HEK293 (cell line): Measurements from ENCODE around the gene SLC35E1.

ENCODE experiments used
- CTCF ChIA-PET: fragments of 350-600 bp; formaldehyde crosslinking; extraction: SDS; loops from one replicate; lab custom pipeline; 2021; ENCODE audit warnings: antibody characterized with exemption; lab: Yijun Ruan, JAX
- POLR2A ChIA-PET: fragments of 300-600 bp; formaldehyde crosslinking; extraction: SDS; loops from one replicate; lab custom pipeline; 2020; ENCODE audit warnings: antibody characterized with exemption, inconsistent platforms; lab: Yijun Ruan, JAX
- H3K27ac ChIP-seq: fragments of 200-500 bp; sonication (Bioruptor generic); 2 replicates; pipeline ENCODE4 v1.5.1; 2014; ENCODE audit warnings: low read depth, low read length, control low read depth, inconsistent platforms; ENCODE audit errors: extremely low read depth
- H3K36me3 ChIP-seq, 2 experiments: fragments of 200-500 bp in 1 of 2; sonication (Bioruptor generic) in 1 of 2; 1 replicate in 1 of 2; 2 replicates in 1 of 2; pipeline ENCODE4 v1.5.1; 2014 to 2017; ENCODE audit warnings: inconsistent platforms in 2 of 2, low read length in 2 of 2; ENCODE audit not compliant: control insufficient read depth in 2 of 2, insufficient read depth in 1 of 2
- H3K4me1 ChIP-seq: fragments of 200-500 bp; sonication (Bioruptor generic); 2 replicates; pipeline ENCODE4 v1.5.1; 2014; ENCODE audit warnings: mild to moderate bottlenecking, low read length, inconsistent platforms; ENCODE audit not compliant: control insufficient read depth, insufficient read depth
- H3K4me3 ChIP-seq: 2 replicates; pipeline ENCODE4 v1.5.1; 2011; ENCODE audit warnings: low read depth, mild to moderate bottlenecking, control low read depth, low read length, moderate library complexity
- H3K9me3 ChIP-seq: fragments of 200-500 bp; sonication (Bioruptor generic); 2 replicates; pipeline ENCODE4 v1.5.1; 2014; ENCODE audit warnings: low read depth, low read length, inconsistent platforms; ENCODE audit not compliant: control insufficient read depth, insufficient read depth
- BCL11B ChIP-seq: fragments of 450-650 bp; formaldehyde crosslinking; IDR thresholded peaks from 2 replicates; pipeline ENCODE4 v1.5.1; 2016; ENCODE audit warnings: low read depth, missing biosample characterization, missing genetic modification characterization
- FEZF1 ChIP-seq: fragments of 450-650 bp; formaldehyde crosslinking; IDR thresholded peaks from 2 replicates; pipeline ENCODE4 v1.5.1; 2016; ENCODE audit warnings: missing biosample characterization, missing genetic modification characterization
- IKZF3 ChIP-seq: fragments of 450-650 bp; IDR thresholded peaks from 2 replicates; pipeline ENCODE4 v1.5.0; 2018; ENCODE audit warnings: missing biosample characterization, mild to moderate bottlenecking, missing genetic modification characterization, moderate library complexity
- KLF10 ChIP-seq: fragments of 450-650 bp; IDR thresholded peaks from 2 replicates; pipeline ENCODE4 v1.5.1; 2018; ENCODE audit warnings: missing biosample characterization, mild to moderate bottlenecking, missing genetic modification characterization
- KLF9 ChIP-seq: fragments of 450-650 bp; formaldehyde crosslinking; IDR thresholded peaks from 2 replicates; pipeline ENCODE4 v1.5.1; 2016; ENCODE audit warnings: missing biosample characterization, missing genetic modification characterization, low read depth
- ZBTB7A ChIP-seq: fragments of 450-650 bp; formaldehyde crosslinking; IDR thresholded peaks from 2 replicates; pipeline ENCODE4 v1.5.1; 2016; ENCODE audit warnings: low read depth, missing biosample characterization, missing genetic modification characterization
- ZNF175 ChIP-seq: fragments of 450-650 bp; formaldehyde crosslinking; IDR thresholded peaks from 2 replicates; pipeline ENCODE4 v1.5.1; 2016; ENCODE audit warnings: missing biosample characterization, missing genetic modification characterization
- ZNF184 ChIP-seq: fragments of 450-650 bp; IDR thresholded peaks from 2 replicates; pipeline ENCODE4 v1.5.1; 2018; ENCODE audit warnings: missing biosample characterization, mild to moderate bottlenecking, missing genetic modification characterization
- ZNF211 ChIP-seq: fragments of 450-650 bp; formaldehyde crosslinking; IDR thresholded peaks from 2 replicates; pipeline ENCODE4 v1.5.1; 2016; ENCODE audit warnings: low read depth, missing biosample characterization, missing genetic modification characterization
- ZNF366 ChIP-seq: fragments of 450-650 bp; formaldehyde crosslinking; conservative IDR thresholded peaks from 2 replicates; pipeline ENCODE4 v1.5.1; 2016; ENCODE audit warnings: missing biosample characterization, missing genetic modification characterization
- ZNF37A ChIP-seq: fragments of 450-650 bp; IDR thresholded peaks from 2 replicates; pipeline ENCODE4 v1.5.1; 2018; ENCODE audit warnings: missing biosample characterization, missing genetic modification characterization
- ZNF433 ChIP-seq: fragments of 450-650 bp; formaldehyde crosslinking; IDR thresholded peaks from 2 replicates; pipeline ENCODE4 v1.5.1; 2016; ENCODE audit warnings: missing biosample characterization, missing genetic modification characterization, low read depth
- ZNF529 ChIP-seq: fragments of 450-650 bp; formaldehyde crosslinking; IDR thresholded peaks from 2 replicates; pipeline ENCODE4 v1.5.1; 2017; ENCODE audit warnings: missing genetic modification characterization, missing biosample characterization; ENCODE audit not compliant: insufficient replicate concordance
- ZNF558 ChIP-seq: fragments of 450-650 bp; formaldehyde crosslinking; IDR thresholded peaks from 2 replicates; pipeline ENCODE4 v1.5.1; 2016; ENCODE audit warnings: missing biosample characterization, missing genetic modification characterization
- ZNF600 ChIP-seq: fragments of 450-650 bp; formaldehyde crosslinking; IDR thresholded peaks from 2 replicates; pipeline ENCODE4 v1.5.1; 2016; ENCODE audit warnings: missing biosample characterization, missing genetic modification characterization
- ZNF623 ChIP-seq: fragments of 450-650 bp; formaldehyde crosslinking; IDR thresholded peaks from 2 replicates; pipeline ENCODE4 v1.5.1; 2016; ENCODE audit warnings: missing biosample characterization, missing genetic modification characterization
- ZNF664 ChIP-seq: fragments of 450-650 bp; formaldehyde crosslinking; IDR thresholded peaks from 2 replicates; pipeline ENCODE4 v1.5.1; 2016; ENCODE audit warnings: missing biosample characterization, missing genetic modification characterization
- ZNF701 ChIP-seq: fragments of 450-650 bp; formaldehyde crosslinking; IDR thresholded peaks from 2 replicates; pipeline ENCODE4 v1.5.1; 2016; ENCODE audit warnings: missing biosample characterization, missing genetic modification characterization
- ZNF707 ChIP-seq: fragments of 450-650 bp; formaldehyde crosslinking; IDR thresholded peaks from 2 replicates; pipeline ENCODE4 v1.5.1; 2016; ENCODE audit warnings: missing biosample characterization, missing genetic modification characterization
- ZNF837 ChIP-seq: fragments of 450-650 bp; formaldehyde crosslinking; IDR thresholded peaks from 2 replicates; pipeline ENCODE4 v1.5.1; 2016; ENCODE audit warnings: missing biosample characterization, missing genetic modification characterization
- ZSCAN30 ChIP-seq: fragments of 450-650 bp; IDR thresholded peaks from 2 replicates; pipeline ENCODE4 v1.5.1; 2018; ENCODE audit warnings: missing biosample characterization, mild to moderate bottlenecking, missing genetic modification characterization, moderate library complexity
- TF ChIP-seq, protein P1 (sequence below): fragments of 450-650 bp; formaldehyde crosslinking; IDR thresholded peaks from 2 replicates; pipeline ENCODE4; 2016; ENCODE audit warnings: missing biosample characterization, missing genetic modification characterization
- TF ChIP-seq, protein P2 (sequence below): fragments of 450-650 bp; formaldehyde crosslinking; IDR thresholded peaks from 2 replicates; pipeline ENCODE4 v1.5.1; 2016; ENCODE audit warnings: missing biosample characterization, missing genetic modification characterization, low read depth
- TF ChIP-seq, protein P3 (sequence below): fragments of 450-650 bp; formaldehyde crosslinking; IDR thresholded peaks from 2 replicates; pipeline ENCODE4 v1.5.1; 2016; ENCODE audit warnings: missing biosample characterization, missing genetic modification characterization
- TF ChIP-seq, protein P4 (sequence below): fragments of 450-650 bp; formaldehyde crosslinking; IDR thresholded peaks from 2 replicates; pipeline ENCODE4 v1.5.1; 2016; ENCODE audit warnings: missing biosample characterization, missing genetic modification characterization
- TF ChIP-seq, protein P5 (sequence below): fragments of 450-650 bp; formaldehyde crosslinking; IDR thresholded peaks from 2 replicates; pipeline ENCODE4 v1.5.1; 2016; ENCODE audit warnings: missing biosample characterization, missing genetic modification characterization, borderline replicate concordance

The SLC35E1 gene

DNA sequence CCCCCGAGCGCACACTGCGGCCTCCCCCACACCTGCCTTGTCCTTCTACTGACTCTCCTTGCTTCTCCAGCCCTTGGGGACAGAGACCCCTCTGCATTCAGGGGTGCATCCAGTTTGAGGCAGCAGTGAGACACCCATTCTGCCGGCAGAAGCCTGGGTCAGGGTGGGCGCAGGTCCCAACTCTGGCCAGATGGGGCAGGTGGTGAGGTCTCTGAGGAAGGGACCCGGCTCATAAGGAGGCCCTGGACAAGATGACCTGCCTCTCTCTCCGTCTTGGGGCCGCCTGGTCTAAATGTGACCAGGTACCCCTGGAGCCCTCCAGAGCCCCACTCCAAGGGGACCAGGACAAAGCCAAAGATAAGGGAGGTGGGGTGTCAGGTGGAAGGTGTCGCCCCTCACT is 36.1 kb downstream of the SLC35E1 start:
- Histone ChIP-seq H3K4me3 (no peak overlapping the region), H3K9me3 (no peaks in the 10 kb centered on the region), H3K4me1 (no peaks in the 10 kb centered on the region; the same call in 1 of the 2 replicates), H3K27ac (no peak overlapping the region), H3K36me3 (peaks cover 49 to 99% of the 10 kb centered on the region in 2 experiments; a peak in 2 of 3 replicates)
- ChIA-PET CTCF (no interaction called here), POLR2A (interaction anchor here (0.5 kb wide), 1 partner anchor 35 kb away, joined by 3 read pairs; no protein-coding TSS in a partner anchor)
- TF ChIP-seq ZNF433 (tag by site-specific recombination) (no peak), ZNF529 (no peak), FEZF1 (no peak), ZNF664 (no peak), KLF10 (no peak), ZNF701 (no peak), ZNF707 (no peak), ZNF184 (tag by site-specific recombination) (no peak), ZNF211 (tag by site-specific recombination) (no peak), KLF9 (no peak), ZNF623 (tag by site-specific recombination) (no peak), BCL11B (no peak)
- TF ChIP-seq, protein P1, sequence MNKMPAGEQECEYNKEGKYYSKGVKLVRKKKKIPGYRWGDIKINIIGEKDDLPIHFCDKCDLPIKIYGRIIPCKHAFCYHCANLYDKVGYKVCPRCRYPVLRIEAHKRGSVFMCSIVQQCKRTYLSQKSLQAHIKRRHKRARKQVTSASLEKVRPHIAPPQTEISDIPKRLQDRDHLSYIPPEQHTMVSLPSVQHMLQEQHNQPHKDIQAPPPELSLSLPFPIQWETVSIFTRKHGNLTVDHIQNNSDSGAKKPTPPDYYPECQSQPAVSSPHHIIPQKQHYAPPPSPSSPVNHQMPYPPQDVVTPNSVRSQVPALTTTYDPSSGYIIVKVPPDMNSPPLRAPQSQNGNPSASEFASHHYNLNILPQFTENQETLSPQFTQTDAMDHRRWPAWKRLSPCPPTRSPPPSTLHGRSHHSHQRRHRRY (tag by site-specific recombination): no peak
- TF ChIP-seq, protein P2, sequence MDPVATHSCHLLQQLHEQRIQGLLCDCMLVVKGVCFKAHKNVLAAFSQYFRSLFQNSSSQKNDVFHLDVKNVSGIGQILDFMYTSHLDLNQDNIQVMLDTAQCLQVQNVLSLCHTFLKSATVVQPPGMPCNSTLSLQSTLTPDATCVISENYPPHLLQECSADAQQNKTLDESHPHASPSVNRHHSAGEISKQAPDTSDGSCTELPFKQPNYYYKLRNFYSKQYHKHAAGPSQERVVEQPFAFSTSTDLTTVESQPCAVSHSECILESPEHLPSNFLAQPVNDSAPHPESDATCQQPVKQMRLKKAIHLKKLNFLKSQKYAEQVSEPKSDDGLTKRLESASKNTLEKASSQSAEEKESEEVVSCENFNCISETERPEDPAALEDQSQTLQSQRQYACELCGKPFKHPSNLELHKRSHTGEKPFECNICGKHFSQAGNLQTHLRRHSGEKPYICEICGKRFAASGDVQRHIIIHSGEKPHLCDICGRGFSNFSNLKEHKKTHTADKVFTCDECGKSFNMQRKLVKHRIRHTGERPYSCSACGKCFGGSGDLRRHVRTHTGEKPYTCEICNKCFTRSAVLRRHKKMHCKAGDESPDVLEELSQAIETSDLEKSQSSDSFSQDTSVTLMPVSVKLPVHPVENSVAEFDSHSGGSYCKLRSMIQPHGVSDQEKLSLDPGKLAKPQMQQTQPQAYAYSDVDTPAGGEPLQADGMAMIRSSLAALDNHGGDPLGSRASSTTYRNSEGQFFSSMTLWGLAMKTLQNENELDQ (tag by site-specific recombination): no peak
- TF ChIP-seq, protein P3, sequence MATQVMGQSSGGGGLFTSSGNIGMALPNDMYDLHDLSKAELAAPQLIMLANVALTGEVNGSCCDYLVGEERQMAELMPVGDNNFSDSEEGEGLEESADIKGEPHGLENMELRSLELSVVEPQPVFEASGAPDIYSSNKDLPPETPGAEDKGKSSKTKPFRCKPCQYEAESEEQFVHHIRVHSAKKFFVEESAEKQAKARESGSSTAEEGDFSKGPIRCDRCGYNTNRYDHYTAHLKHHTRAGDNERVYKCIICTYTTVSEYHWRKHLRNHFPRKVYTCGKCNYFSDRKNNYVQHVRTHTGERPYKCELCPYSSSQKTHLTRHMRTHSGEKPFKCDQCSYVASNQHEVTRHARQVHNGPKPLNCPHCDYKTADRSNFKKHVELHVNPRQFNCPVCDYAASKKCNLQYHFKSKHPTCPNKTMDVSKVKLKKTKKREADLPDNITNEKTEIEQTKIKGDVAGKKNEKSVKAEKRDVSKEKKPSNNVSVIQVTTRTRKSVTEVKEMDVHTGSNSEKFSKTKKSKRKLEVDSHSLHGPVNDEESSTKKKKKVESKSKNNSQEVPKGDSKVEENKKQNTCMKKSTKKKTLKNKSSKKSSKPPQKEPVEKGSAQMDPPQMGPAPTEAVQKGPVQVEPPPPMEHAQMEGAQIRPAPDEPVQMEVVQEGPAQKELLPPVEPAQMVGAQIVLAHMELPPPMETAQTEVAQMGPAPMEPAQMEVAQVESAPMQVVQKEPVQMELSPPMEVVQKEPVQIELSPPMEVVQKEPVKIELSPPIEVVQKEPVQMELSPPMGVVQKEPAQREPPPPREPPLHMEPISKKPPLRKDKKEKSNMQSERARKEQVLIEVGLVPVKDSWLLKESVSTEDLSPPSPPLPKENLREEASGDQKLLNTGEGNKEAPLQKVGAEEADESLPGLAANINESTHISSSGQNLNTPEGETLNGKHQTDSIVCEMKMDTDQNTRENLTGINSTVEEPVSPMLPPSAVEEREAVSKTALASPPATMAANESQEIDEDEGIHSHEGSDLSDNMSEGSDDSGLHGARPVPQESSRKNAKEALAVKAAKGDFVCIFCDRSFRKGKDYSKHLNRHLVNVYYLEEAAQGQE: no peak

DNA sequence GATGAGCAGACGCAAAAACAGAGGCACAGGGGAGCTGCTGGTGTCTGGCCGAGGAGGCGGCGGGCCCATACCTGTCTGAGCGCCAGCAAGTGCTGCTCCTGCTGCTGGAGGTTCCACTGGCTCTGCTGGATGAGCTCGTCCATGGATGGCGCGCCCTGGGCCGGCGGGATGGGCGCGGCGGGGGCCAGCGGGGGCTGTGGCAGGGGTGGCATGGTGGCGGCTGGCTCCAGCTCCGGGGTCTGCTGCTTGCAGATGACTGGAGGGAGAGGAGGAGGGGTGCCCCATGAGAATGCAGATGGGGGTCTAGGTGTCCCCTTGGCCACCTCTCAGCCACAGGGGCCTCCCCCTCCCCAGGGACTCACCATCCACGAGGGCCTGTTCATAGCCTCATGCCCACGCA is 36.8 kb downstream of the SLC35E1 start:
- ChIA-PET CTCF (no interaction called here), POLR2A (interaction anchor here (0.5 to 0.6 kb wide), 2 partner anchors 35 to 1359 kb away, joined by 3 to 8 read pairs; no protein-coding TSS in a partner anchor)
- no peak overlapping the region for H3K4me3 ChIP-seq
- no peak overlapping the region for H3K27ac ChIP-seq
- H3K4me1 ChIP-seq: no peaks in the 10 kb centered on the region
- peaks cover 45 to 99% of the 10 kb centered on the region in 2 experiments; a peak in 2 of 3 replicates for H3K36me3 ChIP-seq
- no peaks in the 10 kb centered on the region for H3K9me3 ChIP-seq
- TF ChIP-seq ZNF558 (no peak), IKZF3 (tag by site-specific recombination) (no peak), ZNF837 (tag by site-specific recombination) (no peak), ZNF600 (no peak), ZNF175 (no peak), ZNF366 (tag by site-specific recombination) (no peak), ZNF37A (no peak), ZSCAN30 (no peak), ZBTB7A (tag by site-specific recombination) (no peak)
- TF ChIP-seq, protein P4, sequence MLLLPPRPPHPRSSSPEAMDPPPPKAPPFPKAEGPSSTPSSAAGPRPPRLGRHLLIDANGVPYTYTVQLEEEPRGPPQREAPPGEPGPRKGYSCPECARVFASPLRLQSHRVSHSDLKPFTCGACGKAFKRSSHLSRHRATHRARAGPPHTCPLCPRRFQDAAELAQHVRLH (tag by site-specific recombination): no peak
- TF ChIP-seq, protein P5, sequence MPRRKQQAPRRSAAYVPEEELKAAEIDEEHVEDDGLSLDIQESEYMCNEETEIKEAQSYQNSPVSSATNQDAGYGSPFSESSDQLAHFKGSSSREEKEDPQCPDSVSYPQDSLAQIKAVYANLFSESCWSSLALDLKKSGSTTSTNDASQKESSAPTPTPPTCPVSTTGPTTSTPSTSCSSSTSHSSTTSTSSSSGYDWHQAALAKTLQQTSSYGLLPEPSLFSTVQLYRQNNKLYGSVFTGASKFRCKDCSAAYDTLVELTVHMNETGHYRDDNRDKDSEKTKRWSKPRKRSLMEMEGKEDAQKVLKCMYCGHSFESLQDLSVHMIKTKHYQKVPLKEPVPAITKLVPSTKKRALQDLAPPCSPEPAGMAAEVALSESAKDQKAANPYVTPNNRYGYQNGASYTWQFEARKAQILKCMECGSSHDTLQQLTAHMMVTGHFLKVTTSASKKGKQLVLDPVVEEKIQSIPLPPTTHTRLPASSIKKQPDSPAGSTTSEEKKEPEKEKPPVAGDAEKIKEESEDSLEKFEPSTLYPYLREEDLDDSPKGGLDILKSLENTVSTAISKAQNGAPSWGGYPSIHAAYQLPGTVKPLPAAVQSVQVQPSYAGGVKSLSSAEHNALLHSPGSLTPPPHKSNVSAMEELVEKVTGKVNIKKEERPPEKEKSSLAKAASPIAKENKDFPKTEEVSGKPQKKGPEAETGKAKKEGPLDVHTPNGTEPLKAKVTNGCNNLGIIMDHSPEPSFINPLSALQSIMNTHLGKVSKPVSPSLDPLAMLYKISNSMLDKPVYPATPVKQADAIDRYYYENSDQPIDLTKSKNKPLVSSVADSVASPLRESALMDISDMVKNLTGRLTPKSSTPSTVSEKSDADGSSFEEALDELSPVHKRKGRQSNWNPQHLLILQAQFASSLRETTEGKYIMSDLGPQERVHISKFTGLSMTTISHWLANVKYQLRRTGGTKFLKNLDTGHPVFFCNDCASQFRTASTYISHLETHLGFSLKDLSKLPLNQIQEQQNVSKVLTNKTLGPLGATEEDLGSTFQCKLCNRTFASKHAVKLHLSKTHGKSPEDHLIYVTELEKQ (tag by site-specific recombination): no peak
